ENCODE results near the gene PLA2G6.
A peak's percentile ranks its signal among the peaks of the same experiment; 100 is the strongest.

Gene PLA2G6

GRCh38 chr22:38069372-38070249 lies 112.0 kb downstream of the PLA2G6 start:
- DNase-seq (ENCODE audit: low spot score), result peak; percentile 28

- no peak for DNase-seq (ENCODE audit: low spot score)
Measured at GRCh38 chr22:38068641-38069371, 112.8 kb downstream of the PLA2G6 start.

- no peak for DNase-seq (ENCODE audit: low spot score)
Measured at GRCh38 chr22:38067761-38068360, 113.8 kb downstream of the PLA2G6 start.

- no peak for DNase-seq (ENCODE audit: low spot score)
Measured at GRCh38 chr22:38067028-38067415, 114.6 kb downstream of the PLA2G6 start.

GRCh38 chr22:38066381-38067027 lies 115.1 kb downstream of the PLA2G6 start:
- no peak for DNase-seq (ENCODE audit: low spot score)

DNA sequence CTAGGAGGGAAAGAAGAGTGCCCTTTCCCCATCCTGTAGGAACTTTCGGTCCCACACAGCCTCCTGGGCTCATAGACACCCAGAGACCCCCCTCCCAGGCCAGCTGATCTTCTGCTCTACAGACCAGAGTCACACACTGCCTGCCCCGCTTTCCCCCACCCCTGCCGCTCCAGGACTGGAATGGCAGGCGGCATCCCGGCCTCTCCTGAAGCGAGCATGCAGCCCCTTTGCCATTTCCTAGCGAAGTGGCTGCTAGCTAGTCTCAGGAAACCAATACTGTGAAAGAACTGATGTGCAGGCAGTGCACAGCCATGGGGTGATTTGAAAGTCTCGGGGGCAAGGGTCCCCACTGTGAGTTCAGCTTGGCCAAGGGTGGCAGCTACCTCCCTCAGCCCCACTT lies 116.1 kb downstream of the PLA2G6 start:
- DNase-seq (ENCODE audit: low spot score), result no peak

DNA sequence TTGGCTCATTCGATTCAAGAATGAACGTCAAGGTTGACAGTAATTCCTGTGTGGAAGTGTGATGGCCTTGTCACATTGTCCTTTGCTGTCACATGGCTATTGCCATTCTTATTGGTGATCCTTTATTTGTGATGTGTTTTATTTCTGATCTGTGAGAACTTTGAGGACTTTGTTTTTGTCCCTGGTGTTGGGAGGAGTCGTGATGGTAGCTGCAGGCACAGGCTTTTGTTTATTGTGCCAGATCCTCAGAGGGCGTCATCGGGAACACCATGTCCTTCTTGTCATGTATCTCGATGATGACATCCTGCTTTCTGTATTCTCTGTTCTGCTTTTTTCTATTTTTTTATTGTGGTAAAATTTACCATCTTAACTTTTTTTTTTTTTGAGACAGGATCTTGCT lies 118.8 kb downstream of the PLA2G6 start:
- no peak for DNase-seq (ENCODE audit: low spot score)

Data from kidney capillary endothelial cell (primary cell).